NB4 (cell line): Measurements from ENCODE around the gene IFNL2.

Experiments
- CTCF ChIP-seq: IDR thresholded peaks from one replicate; pipeline ENCODE4 v1.5.1; 2012; ENCODE audit warnings: low read depth, low read length
- MAX ChIP-seq: IDR thresholded peaks from 2 replicates; pipeline ENCODE4 v1.6.1; 2011; ENCODE audit warnings: low read depth, low read length
- POLR2A ChIP-seq: IDR thresholded peaks from 2 replicates; pipeline ENCODE4 v1.6.1; 2011; ENCODE audit warnings: mild to moderate bottlenecking; ENCODE audit not compliant: insufficient read length; ENCODE audit errors: extremely low read depth

DNA sequence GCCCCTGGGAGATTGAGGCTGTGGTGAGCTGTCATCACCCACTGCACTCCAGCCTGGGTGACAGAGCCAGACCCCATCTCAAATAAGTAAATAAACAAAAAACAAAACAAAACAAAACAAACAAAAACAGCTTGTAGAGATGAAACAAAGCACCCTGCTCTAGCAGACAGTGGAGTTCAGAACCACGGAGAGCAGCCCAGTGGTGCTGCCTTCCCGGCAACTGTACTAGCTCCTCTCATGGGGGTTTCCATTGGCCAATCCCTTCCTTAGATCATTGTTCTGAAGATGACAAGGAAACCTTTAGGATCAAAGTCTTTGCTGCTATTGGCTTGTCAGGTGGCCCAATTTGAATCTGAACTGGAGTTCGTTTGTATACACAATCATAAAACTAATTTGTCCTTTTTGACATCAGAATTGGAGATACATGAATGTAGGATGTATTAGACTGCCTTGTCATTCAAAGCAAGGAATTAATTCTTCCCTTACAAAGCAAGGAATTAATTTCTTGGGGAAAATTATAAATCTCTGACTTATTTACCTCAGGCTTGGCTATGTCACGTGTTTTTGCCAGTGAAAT, 44.4 kb upstream of the IFNL2 start:
- TF ChIP-seq MAX: no peak
- TF ChIP-seq CTCF: no peak
- TF ChIP-seq POLR2A: no peak
